Neural cell (in vitro differentiated cells): ENCODE data around the gene SKAP1. TPM values are rescaled to one million over a fixed set of nuclear protein-coding genes. Genes with fewer than 3 reads are reported as not detected.

Source experiments
- H2AFZ ChIP-seq: fragments of 200-600, 300-800 bp; sonication (generic), shearing (Covaris generic); 2 replicates; pipeline ENCODE4 v1.6.0; 2014; ENCODE audit warnings: low read depth, mild to moderate bottlenecking, antibody characterized with exemption, low read length, moderate library complexity
- H3F3A ChIP-seq: fragments of 200-600 bp; shearing (Covaris generic); 2 replicates; pipeline ENCODE4 v1.6.1; 2016; ENCODE audit warnings: mild to moderate bottlenecking, moderate library complexity, mixed read lengths, antibody characterized with exemption, low read length; ENCODE audit not compliant: insufficient read depth, poor library complexity, severe bottlenecking
- H3K27ac ChIP-seq: fragments of 200-600, 300-800 bp; sonication (generic), shearing (Covaris generic); 2 replicates; pipeline ENCODE4 v1.5.1; 2014; ENCODE audit warnings: mild to moderate bottlenecking, low read length, moderate library complexity
- H3K27me3 ChIP-seq: fragments of 300-800, 200-600 bp; sonication (generic), shearing (Covaris generic); 2 replicates; pipeline ENCODE4 v1.6.0; 2014; ENCODE audit warnings: mild to moderate bottlenecking, low read depth, low read length, moderate library complexity; ENCODE audit not compliant: insufficient read depth
- H3K36me3 ChIP-seq: fragments of 300-800, 200-600 bp; sonication (generic), shearing (Covaris generic); 2 replicates; pipeline ENCODE4 v1.5.1; 2014; ENCODE audit warnings: mild to moderate bottlenecking, antibody characterized with exemption, low read length, moderate library complexity; ENCODE audit not compliant: insufficient read depth
- H3K4me2 ChIP-seq: fragments of 300-800, 200-600 bp; sonication (generic), shearing (Covaris generic); 2 replicates; pipeline ENCODE4 v1.6.0; 2014; ENCODE audit warnings: mild to moderate bottlenecking, low read length
- H3K4me3 ChIP-seq: fragments of 300-800, 200-600 bp; sonication (generic), shearing (Covaris generic); 2 replicates; pipeline ENCODE4 v1.5.1; 2014; ENCODE audit warnings: mild to moderate bottlenecking, low read length, moderate library complexity
- H3K79me2 ChIP-seq: fragments of 200-600 bp; shearing (Covaris generic); replicated peaks from 2 replicates; pipeline ENCODE4 v1.6.0; 2014; ENCODE audit warnings: mild to moderate bottlenecking, low read length, moderate library complexity; ENCODE audit not compliant: insufficient read depth
- H3K9ac ChIP-seq: fragments of 300-800, 200-600 bp; sonication (generic), shearing (Covaris generic); 2 replicates; pipeline ENCODE4 v1.6.1; 2016; ENCODE audit warnings: mild to moderate bottlenecking, low read length, mixed read lengths
- H3K9me2 ChIP-seq: fragments of 200-600 bp; shearing (Covaris generic); 2 replicates; pipeline ENCODE4 v1.6.1; 2016; ENCODE audit warnings: mild to moderate bottlenecking, low read length, mixed read lengths; ENCODE audit not compliant: insufficient read depth
- H3K9me3 ChIP-seq: fragments of 200-600, 300-800 bp; sonication (generic), shearing (Covaris generic); 2 replicates; pipeline ENCODE4 v1.6.1; 2016; ENCODE audit warnings: mild to moderate bottlenecking, mixed run types, low read length, moderate library complexity, mixed read lengths
- H4K20me1 ChIP-seq: fragments of 200-600 bp; shearing (Covaris generic); 2 replicates; pipeline ENCODE4 v1.6.1; 2016; ENCODE audit warnings: mild to moderate bottlenecking, mixed run types; ENCODE audit not compliant: insufficient read depth
- CTCF ChIP-seq: fragments of 450-650 bp; IDR thresholded peaks from 2 replicates; pipeline ENCODE4 v1.5.1; 2014; ENCODE audit warnings: antibody characterized with exemption, mild to moderate bottlenecking, moderate library complexity; ENCODE audit not compliant: poor library complexity, severe bottlenecking
- EP300 ChIP-seq: fragments of 450-650 bp; conservative IDR thresholded peaks from 2 replicates; pipeline ENCODE4 v1.6.1; 2014; ENCODE audit warnings: antibody characterized with exemption, mild to moderate bottlenecking, moderate library complexity; ENCODE audit not compliant: poor library complexity, severe bottlenecking
- EZH2 ChIP-seq: fragments of 200-600, 300-800 bp; shearing (Covaris generic), sonication (generic); IDR thresholded peaks from 2 replicates; pipeline ENCODE4 v1.6.1; 2014; ENCODE audit warnings: antibody characterized with exemption, low read length, borderline replicate concordance, mild to moderate bottlenecking; ENCODE audit not compliant: insufficient read depth, poor library complexity, severe bottlenecking
- MXI1 ChIP-seq: fragments of 450-650 bp; conservative IDR thresholded peaks from 2 replicates; pipeline ENCODE4 v1.6.1; 2014; ENCODE audit warnings: antibody characterized with exemption, mild to moderate bottlenecking; ENCODE audit not compliant: poor library complexity, severe bottlenecking
- POLR2AphosphoS5 ChIP-seq: IDR thresholded peaks from 2 replicates; pipeline ENCODE4 v1.6.1; 2012
- RAD21 ChIP-seq: fragments of 450-650 bp; conservative IDR thresholded peaks from 2 replicates; pipeline ENCODE4 v1.6.1; 2014; ENCODE audit warnings: antibody characterized with exemption, mild to moderate bottlenecking, moderate library complexity
- REST ChIP-seq: IDR thresholded peaks from 2 replicates; pipeline ENCODE4 v1.6.1; 2012; ENCODE audit warnings: borderline replicate concordance
- SMC3 ChIP-seq: fragments of 450-650 bp; conservative IDR thresholded peaks from 2 replicates; pipeline ENCODE4 v1.6.1; 2014; ENCODE audit warnings: antibody characterized with exemption, mild to moderate bottlenecking, moderate library complexity; ENCODE audit not compliant: poor library complexity
- TAF1 ChIP-seq: IDR thresholded peaks from 2 replicates; pipeline ENCODE4 v1.6.1; 2012; ENCODE audit warnings: low read depth
- polyA plus RNA-seq: library from polyadenylated mRNA; depleted of rRNA; stranded (reverse); fragments of >200 nt; gene quantifications from 2 replicates; pipeline ENCODE4 v1.2.3, GENCODE V29; 2014

The SKAP1 gene
- polyA plus RNA-seq, 1 donor from 2014 or later, result 0.63 TPM

GRCh38 chr17:48162946-48163506, 267.0 kb downstream of the SKAP1 start:
- Histone ChIP-seq H3K4me3 (no peak overlapping the region), H2AFZ (no peak overlapping the region), H4K20me1 (no peaks in the 10 kb centered on the region), H3K27ac (no peak overlapping the region), H3F3A (no peaks in the 10 kb centered on the region), H3K4me2 (no peak overlapping the region), H3K79me2 (no peaks in the 10 kb centered on the region), H3K9ac (no peak overlapping the region), H3K9me3 (no peaks in the 10 kb centered on the region), H3K27me3 (no peaks in the 10 kb centered on the region), H3K9me2 (no peaks in the 10 kb centered on the region), H3K36me3 (no peaks in the 10 kb centered on the region)
- no peak for TF ChIP-seq EZH2
- no peak for TF ChIP-seq REST
- no peak for TF ChIP-seq CTCF
- no peak for TF ChIP-seq TAF1
- no peak for TF ChIP-seq POLR2AphosphoS5
- TF ChIP-seq MXI1, result no peak
- TF ChIP-seq SMC3, result no peak
- no peak for TF ChIP-seq EP300
- TF ChIP-seq RAD21, result no peak

DNA sequence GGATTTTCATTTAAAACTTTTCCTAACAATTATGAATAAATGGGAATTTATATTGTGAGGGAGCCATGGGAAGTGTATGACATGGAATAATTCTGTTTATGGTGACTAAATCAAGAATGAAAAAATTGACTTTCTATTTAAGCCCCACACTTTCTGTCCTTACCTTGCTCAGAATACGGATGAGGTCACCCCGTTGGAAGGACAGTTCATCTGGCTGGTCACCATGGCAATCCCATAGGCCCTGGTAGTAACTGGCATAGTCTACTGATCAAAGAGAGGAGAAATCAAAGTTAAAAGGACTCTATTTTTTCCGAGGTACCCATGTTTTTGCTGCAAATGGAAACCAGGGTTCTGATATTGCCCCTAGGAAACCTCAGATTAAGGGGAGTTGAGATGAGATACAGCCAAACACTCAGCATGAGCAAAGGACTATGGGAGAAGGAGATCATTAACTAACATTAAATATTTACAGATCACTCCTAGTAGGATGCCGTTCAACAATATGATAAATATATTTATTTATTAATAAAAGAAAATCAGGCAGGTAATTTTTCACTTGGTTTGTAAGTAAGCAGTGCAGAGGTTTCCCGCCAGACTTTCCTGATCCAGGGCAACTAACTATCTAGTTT, 267.6 kb downstream of the SKAP1 start:
- Histone ChIP-seq H3K9me2 (no peaks in the 10 kb centered on the region), H3K36me3 (no peaks in the 10 kb centered on the region), H4K20me1 (no peaks in the 10 kb centered on the region), H3K27ac (no peak overlapping the region), H3K9me3 (no peaks in the 10 kb centered on the region), H3K27me3 (no peaks in the 10 kb centered on the region), H3K9ac (no peak overlapping the region), H3F3A (no peaks in the 10 kb centered on the region), H3K4me2 (no peak overlapping the region), H3K79me2 (no peaks in the 10 kb centered on the region), H3K4me3 (no peak overlapping the region), H2AFZ (no peak overlapping the region)
- no peak for TF ChIP-seq CTCF
- TF ChIP-seq RAD21, result no peak
- TF ChIP-seq EZH2, result no peak
- TF ChIP-seq POLR2AphosphoS5, result no peak
- no peak for TF ChIP-seq MXI1
- TF ChIP-seq REST, result no peak
- TF ChIP-seq EP300, result no peak
- TF ChIP-seq SMC3, result no peak
- TF ChIP-seq TAF1, result no peak
